ENCODE data around the gene SP2.
A peak's percentile ranks its signal among the peaks of the same experiment; 100 is the strongest.

The SP2 gene

GRCh38 chr17:47889734-47890529, 6.1 kb upstream of the SP2 start:
- DNase-seq (ENCODE audit: low spot score): peak; percentile 88

DNA sequence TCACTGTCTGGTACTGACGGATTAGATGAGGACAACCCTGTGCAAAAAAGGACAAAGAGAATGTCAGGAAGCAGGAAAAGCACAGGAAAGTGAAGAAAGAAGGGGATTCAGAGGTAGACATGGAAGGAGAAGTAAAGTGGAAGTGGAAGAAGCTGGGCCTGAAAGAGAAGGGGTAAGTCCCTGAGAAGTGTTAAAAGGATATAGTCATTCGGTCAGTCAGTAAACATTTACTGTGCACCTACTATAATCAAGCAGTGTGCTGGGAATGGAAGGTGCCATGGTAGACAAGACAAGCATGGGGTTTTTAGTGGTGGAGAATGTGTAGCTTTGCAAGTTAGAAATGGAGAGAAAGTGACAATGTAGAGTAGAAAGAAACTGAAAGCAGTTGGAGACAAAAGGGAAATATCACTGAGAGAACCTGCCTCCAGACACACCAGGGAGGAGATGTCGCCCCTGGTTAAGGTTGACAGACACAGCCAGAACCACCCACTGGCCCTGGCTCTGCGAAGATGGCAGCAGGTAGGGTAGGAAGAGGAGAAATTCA, 4.4 kb upstream of the SP2 start:
- DNase-seq (ENCODE audit: low spot score): no peak

- no peak for DNase-seq (ENCODE audit: low spot score)
Measured at GRCh38 chr17:47894498-47895346, 1.3 kb upstream of the SP2 start.

DNA sequence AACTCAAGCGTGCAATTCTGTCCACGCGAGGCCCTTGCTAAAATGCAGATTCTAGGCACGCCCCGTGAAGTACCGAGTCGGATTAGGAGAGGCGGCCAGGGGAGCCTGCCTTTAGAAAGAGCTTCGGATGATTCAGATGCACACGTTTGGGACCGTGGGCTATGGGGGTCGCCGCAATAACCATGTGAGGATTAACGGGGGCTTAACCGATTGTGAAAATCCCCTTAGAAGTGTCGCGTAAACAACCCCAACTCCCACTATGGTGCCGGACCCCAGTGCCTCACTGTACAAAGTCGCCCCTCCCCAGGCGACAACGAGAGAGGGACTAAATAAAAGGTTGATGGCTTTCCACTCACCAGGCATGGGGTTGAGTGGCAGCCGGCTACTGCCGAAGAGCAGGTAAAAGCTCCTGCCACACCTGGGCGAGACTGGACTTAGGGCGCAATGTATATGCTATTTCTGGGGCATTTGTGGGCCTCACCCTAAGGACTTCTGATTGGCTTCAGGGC, 635 bp upstream of the SP2 start:
- DNase-seq (ENCODE audit: low spot score): peak; percentile 67

GRCh38 chr17:47896672-47897490, 845 bp downstream of the SP2 start:
- DNase-seq (ENCODE audit: low spot score): no peak

DNA sequence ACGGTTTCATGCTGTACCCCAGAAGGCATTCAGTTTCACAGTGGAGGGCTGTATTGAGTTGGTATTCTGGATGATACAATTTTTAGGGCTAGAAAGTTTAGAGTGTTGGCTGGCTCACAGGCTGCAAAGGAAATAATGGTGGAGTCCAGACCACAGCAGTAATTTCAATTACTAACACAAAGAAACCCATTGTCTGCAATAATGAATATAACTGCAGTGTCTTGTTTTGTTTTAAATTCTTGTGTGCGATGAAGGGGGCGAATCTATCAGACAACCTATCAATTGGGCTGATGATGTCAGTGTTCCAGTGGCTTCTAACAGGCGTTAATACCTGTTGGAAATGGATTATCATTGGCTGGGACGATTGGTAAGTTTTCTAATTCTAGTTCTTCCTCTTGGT, 1.5 kb downstream of the SP2 start:
- no peak for DNase-seq (ENCODE audit: low spot score)

DNA sequence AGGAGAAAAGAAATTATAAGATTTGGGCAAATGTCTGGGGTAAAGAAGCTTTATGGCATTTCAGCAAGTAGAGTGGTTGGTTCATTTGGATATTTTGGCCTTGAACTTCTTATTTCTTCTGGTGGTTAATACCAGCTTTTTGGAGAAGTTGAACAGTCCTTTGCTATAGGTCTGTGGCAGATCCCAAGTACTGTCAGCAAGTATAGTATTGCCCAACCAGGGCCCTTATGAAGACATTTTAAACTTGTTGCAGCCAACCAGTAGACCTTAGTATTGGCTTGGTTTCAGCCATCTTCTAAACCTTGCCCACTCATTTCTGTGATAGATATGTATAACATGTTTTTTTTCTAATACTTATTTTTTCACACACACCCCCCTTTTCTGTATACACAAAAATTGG, 2.2 kb downstream of the SP2 start:
- DNase-seq (ENCODE audit: low spot score): no peak

GRCh38 chr17:47899643-47900042, 3.6 kb downstream of the SP2 start:
- no peak for DNase-seq (ENCODE audit: low spot score)

DNA sequence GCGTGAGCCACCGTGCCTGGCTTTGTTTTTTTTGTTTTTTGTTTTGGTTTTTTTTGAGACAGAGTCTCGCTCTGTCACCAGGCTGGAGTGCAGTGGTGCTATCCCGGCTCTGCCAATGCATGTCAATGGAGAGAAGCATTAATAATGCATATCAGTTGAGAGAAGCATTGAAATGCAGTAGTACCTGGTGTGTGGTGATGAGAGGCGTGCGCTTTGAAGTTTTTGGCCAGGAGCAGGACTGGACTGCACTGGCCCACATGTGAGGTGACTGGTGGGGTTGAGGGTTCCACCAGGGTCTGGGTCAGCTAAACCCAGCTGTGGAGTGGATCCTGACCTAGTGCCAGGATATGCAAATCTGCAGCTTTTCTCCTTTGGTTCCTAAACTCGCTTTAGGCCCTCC, 5.4 kb downstream of the SP2 start:
- DNase-seq (ENCODE audit: low spot score): no peak

GRCh38 chr17:47902039-47902744, 6.2 kb downstream of the SP2 start:
- DNase-seq (ENCODE audit: low spot score): no peak

GRCh38 chr17:47905221-47905733, 9.2 kb downstream of the SP2 start:
- DNase-seq (ENCODE audit: low spot score): no peak

DNA sequence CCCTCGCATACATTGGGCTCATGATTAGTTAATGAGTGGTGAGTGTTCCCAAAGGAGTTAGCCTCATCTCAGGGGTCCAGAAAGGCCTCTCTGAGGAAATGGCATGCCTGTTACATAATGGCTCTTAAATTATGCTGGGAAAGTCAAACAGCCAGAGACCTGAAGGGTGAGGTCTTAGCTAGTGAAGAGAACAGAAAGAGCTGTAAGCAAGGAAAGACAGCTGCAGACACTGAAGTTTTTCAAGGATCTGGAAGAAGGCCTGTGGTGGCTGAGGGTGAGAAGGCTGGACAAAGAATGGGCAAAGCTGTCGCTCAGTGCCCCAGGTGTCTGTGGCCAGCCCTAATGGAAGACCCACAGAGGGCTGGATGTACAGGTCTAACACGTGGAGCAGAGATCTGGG, 10.4 kb downstream of the SP2 start:
- no peak for DNase-seq (ENCODE audit: low spot score)

GRCh38 chr17:47907932-47908562, 12.0 kb downstream of the SP2 start:
- no peak for DNase-seq (ENCODE audit: low spot score)

DNA sequence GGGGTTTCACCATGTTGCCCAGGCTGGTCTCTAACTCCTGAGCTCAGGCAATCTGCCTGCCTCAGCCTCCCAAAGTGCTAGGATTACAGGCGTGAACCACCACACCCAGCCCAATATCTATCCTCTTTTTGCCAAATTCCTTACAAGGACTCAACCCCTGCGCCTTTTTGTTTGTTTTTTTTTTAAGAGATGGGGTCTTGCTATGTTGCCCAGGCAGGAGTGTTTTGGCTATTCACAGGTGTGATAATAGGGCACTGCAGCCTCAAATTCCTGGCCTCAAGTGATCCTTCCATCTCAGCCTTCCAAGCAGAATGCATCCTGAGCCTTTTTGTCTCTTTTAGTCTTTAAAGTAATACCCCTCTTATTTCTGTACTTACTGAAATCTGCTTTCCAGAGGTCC, 17.0 kb downstream of the SP2 start:
- DNase-seq (ENCODE audit: low spot score): no peak

- DNase-seq (ENCODE audit: low spot score): no peak
Measured at GRCh38 chr17:47914306-47914948, 18.4 kb downstream of the SP2 start.

- no peak for DNase-seq (ENCODE audit: low spot score)
Measured at GRCh38 chr17:47915776-47916398, 19.9 kb downstream of the SP2 start.

DNA sequence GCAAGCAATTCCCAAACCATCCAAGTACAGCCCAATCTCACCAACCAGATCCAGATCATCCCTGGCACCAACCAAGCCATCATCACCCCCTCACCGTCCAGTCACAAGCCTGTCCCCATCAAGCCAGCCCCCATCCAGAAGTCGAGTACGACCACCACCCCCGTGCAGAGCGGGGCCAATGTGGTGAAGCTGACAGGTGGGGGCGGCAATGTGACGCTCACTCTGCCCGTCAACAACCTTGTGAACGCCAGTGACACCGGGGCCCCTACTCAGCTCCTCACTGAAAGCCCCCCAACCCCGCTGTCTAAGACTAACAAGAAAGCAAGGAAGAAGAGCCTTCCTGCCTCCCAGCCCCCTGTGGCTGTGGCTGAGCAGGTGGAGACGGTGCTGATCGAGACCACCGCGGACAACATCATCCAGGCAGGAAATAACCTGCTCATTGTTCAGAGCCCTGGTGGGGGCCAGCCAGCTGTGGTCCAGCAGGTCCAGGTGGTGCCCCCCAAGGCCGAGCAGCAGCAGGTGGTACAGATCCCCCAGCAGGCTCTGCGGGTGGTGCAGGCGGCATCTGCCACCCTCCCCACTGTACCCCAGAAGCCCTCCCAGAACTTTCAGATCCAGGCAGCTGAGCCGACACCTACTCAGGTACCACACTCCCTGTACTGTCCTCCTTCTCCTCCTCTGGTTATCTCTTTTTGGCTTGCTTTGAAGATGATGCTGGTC, 20.6 kb downstream of the SP2 start:
- DNase-seq (ENCODE audit: low spot score): no peak

- DNase-seq (ENCODE audit: low spot score): no peak
Measured at GRCh38 chr17:47917581-47917980, 21.5 kb downstream of the SP2 start.

- DNase-seq (ENCODE audit: low spot score): no peak
Measured at GRCh38 chr17:47918006-47918405, 22.0 kb downstream of the SP2 start.
